ENCODE measurements around the gene MYO3B.

The MYO3B gene

GRCh38 chr2:170455617-170456426, 277.9 kb downstream of the MYO3B start:
- no peak for TF ChIP-seq CTCF (IDR thresholded peaks at IDR 0.05; ENCODE audit: insufficient read depth, missing control alignments)
- FAIRE-seq (no peak), DNase-seq (ENCODE audit: insufficient read length, low spot score) (no peak)

- no peak for DNase-seq (ENCODE audit: insufficient read length, low spot score)
- no peak for FAIRE-seq
- no peak for TF ChIP-seq CTCF (IDR thresholded peaks at IDR 0.05; ENCODE audit: insufficient read depth, missing control alignments)
Observed at GRCh38 chr2:170456914-170457313, 279.0 kb downstream of the MYO3B start.

- no peak for TF ChIP-seq CTCF (IDR thresholded peaks at IDR 0.05; ENCODE audit: insufficient read depth, missing control alignments)
- DNase-seq (ENCODE audit: insufficient read length, low spot score), result no peak
- FAIRE-seq, result no peak
Observed at GRCh38 chr2:170457742-170458141, 279.8 kb downstream of the MYO3B start.

- no peak for DNase-seq (ENCODE audit: insufficient read length, low spot score)
- TF ChIP-seq CTCF (IDR thresholded peaks at IDR 0.05; ENCODE audit: insufficient read depth, missing control alignments), result peak; percentile 17
- no peak for FAIRE-seq
Observed at GRCh38 chr2:170461889-170462288, 283.9 kb downstream of the MYO3B start.

- no peak for DNase-seq (ENCODE audit: insufficient read length, low spot score)
- TF ChIP-seq CTCF (IDR thresholded peaks at IDR 0.05; ENCODE audit: insufficient read depth, missing control alignments), result no peak
- no peak for FAIRE-seq
Observed at GRCh38 chr2:170462433-170463205, 284.7 kb downstream of the MYO3B start.

- DNase-seq (ENCODE audit: insufficient read length, low spot score) (no peak), FAIRE-seq (no peak)
- no peak for TF ChIP-seq CTCF (IDR thresholded peaks at IDR 0.05; ENCODE audit: insufficient read depth, missing control alignments)
Observed at GRCh38 chr2:170463206-170463537, 285.2 kb downstream of the MYO3B start.

- no peak for DNase-seq (ENCODE audit: insufficient read length, low spot score)
- TF ChIP-seq CTCF (IDR thresholded peaks at IDR 0.05; ENCODE audit: insufficient read depth, missing control alignments), result no peak
Observed at GRCh38 chr2:170464268-170464667, 286.3 kb downstream of the MYO3B start.

More at GRCh38 chr2:170464268-170464667, 286.3 kb downstream of the MYO3B start:
- no peak for FAIRE-seq
